Vagina (tissue), 2 donors: ENCODE results near the gene TMEM176A.

Source experiments
- POLR2A ChIP-seq, 2 donors: fragments of 450-650 bp; IDR thresholded peaks; one replicate each; pipeline ENCODE4 v1.6.1; 2017; ENCODE audit warnings: antibody characterized with exemption in 2 of 2, mild to moderate bottlenecking in 2 of 2, moderate library complexity in 2 of 2
- TF ChIP-seq, protein P1 (sequence below), 3 experiments: fragments of 450-650 bp in 2 of 3; fragments of 200-600 bp in 1 of 3; sonication (generic) in 1 of 3; IDR thresholded peaks; one replicate each; pipeline ENCODE4 v1.5.1; 2017 to 2019; ENCODE audit warnings: antibody characterized with exemption in 3 of 3, mild to moderate bottlenecking in 2 of 3, moderate library complexity in 2 of 3

DNA sequence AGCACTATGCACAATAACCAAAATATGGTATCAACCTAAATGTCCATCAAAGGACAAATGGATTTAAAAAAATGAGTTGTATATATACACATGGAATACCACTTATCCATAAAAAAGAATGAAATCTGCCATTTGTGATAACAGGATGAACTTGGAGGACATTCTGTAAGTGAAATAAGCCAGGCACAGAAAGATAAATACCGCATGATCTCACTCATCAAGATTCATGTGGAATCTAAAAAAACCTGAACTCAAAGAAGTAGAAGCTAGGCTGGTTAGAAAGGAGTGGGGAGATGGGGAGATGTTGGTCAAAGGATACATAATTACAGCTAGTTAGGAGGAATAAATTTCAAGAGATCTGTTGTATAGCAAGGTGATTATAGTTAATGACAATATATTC, 34.5 kb downstream of the TMEM176A start:
- no peak for TF ChIP-seq POLR2A (IDR thresholded peaks at IDR 0.05)
- TF ChIP-seq, protein P1, sequence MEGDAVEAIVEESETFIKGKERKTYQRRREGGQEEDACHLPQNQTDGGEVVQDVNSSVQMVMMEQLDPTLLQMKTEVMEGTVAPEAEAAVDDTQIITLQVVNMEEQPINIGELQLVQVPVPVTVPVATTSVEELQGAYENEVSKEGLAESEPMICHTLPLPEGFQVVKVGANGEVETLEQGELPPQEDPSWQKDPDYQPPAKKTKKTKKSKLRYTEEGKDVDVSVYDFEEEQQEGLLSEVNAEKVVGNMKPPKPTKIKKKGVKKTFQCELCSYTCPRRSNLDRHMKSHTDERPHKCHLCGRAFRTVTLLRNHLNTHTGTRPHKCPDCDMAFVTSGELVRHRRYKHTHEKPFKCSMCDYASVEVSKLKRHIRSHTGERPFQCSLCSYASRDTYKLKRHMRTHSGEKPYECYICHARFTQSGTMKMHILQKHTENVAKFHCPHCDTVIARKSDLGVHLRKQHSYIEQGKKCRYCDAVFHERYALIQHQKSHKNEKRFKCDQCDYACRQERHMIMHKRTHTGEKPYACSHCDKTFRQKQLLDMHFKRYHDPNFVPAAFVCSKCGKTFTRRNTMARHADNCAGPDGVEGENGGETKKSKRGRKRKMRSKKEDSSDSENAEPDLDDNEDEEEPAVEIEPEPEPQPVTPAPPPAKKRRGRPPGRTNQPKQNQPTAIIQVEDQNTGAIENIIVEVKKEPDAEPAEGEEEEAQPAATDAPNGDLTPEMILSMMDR (IDR thresholded peaks at IDR 0.05), result no peak
